Stomach (tissue), 4 donors: ENCODE results near the gene CREM.

Source experiments
- CTCF ChIP-seq, 7 experiments: fragments of 450-650 bp in 4 of 7; fragments of 200-600 bp in 3 of 7; sonication (generic) in 3 of 7; IDR thresholded peaks; one replicate each; pipeline ENCODE4 v1.5.1; 2016 to 2019; ENCODE audit warnings: antibody characterized with exemption in 7 of 7, control low read depth in 2 of 7, mild to moderate bottlenecking in 1 of 7
- EP300 ChIP-seq: sonication (generic); formaldehyde crosslinking; IDR thresholded peaks from one replicate; pipeline ENCODE4 v1.6.1; 2017; ENCODE audit warnings: antibody characterized with exemption
- POLR2A ChIP-seq, 4 donors: fragments of 450-650 bp; IDR thresholded peaks; one replicate each; pipeline ENCODE4 v1.6.1; 2016; ENCODE audit warnings: antibody characterized with exemption in 4 of 4, control low read depth in 2 of 4, mild to moderate bottlenecking in 1 of 4, moderate library complexity in 1 of 4
- POLR2AphosphoS5 ChIP-seq, 3 donors: sonication (generic); formaldehyde crosslinking; IDR thresholded peaks; one replicate each; pipeline ENCODE4 v1.6.1; 2016; ENCODE audit warnings: antibody characterized with exemption in 3 of 3

- no peak for TF ChIP-seq CTCF (IDR thresholded peaks at IDR 0.05)
- TF ChIP-seq EP300 = no peak
- TF ChIP-seq POLR2AphosphoS5 (IDR thresholded peaks at IDR 0.05) = no peak
- TF ChIP-seq POLR2A (IDR thresholded peaks at IDR 0.05) = no peak
Observed at GRCh38 chr10:35208949-35209613, 82.4 kb downstream of the CREM start.
